ENCODE data around the gene DCPS. TPM values are rescaled to one million over a fixed set of nuclear protein-coding genes. Genes with fewer than 3 reads are reported as not detected.

Gene DCPS
- total and polyA plus RNA-seq, 5 donors, result 9.9 to 14.9 (median 10.4) TPM

- H3K9me3 ChIP-seq (ENCODE audit: control insufficient read depth, low read length), result no peaks in the 10 kb centered on the region
- DNase-seq (no peak), ATAC-seq (peak in 1 of 2 donors; percentile 10)
- no peaks in the 10 kb centered on the region for H3K27me3 ChIP-seq (ENCODE audit: control insufficient read depth, insufficient read depth)
- H3K4me1 ChIP-seq (ENCODE audit: control insufficient read depth, insufficient read depth, low read length), result peaks cover 4% of the 10 kb centered on the region
- H3K27ac ChIP-seq (ENCODE audit: low read length), result no peak overlapping the region
- intact Hi-C loops (cut with DNase I), result loop anchor here (5.0 to 10.0 kb wide), 5 partner anchors 103 to 171 kb away; no protein-coding TSS in a partner anchor
- WGBS, result 90% methylated on average over 14 of the region's 14 CpGs
- H3K4me3 ChIP-seq (ENCODE audit: low read length), result no peak overlapping the region
Measured at GRCh38 chr11:126311401-126312291, 7.8 kb downstream of the DCPS start.

DNA sequence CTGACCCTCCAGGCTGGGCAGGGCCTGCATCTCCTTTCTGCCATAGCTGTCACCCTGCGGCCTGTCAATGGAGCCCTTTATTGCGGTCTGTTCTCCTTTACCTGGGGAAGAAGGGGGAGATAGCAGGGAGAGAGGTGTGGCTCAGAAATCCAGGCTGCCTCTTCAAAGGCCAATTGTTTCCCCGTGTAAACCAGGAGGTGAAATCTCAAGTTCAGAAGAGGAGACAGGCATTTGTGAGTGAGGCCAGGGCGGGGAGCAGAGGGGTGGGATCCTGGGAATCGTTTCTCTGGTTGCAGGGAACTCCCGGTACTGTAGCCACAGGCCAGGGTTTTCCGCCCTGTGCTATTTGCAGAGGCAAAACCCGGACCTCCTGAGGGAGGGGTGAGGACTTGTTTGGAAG, 9.1 kb downstream of the DCPS start:
- no peaks in the 10 kb centered on the region for H3K27me3 ChIP-seq (ENCODE audit: control insufficient read depth, insufficient read depth)
- no peak for ATAC-seq
- intact Hi-C loops (cut with DNase I), result loop anchor here (5.0 to 10.0 kb wide), 5 partner anchors 102 to 169 kb away; no protein-coding TSS in a partner anchor
- no peak overlapping the region for H3K27ac ChIP-seq (ENCODE audit: low read length)
- 76% methylated on average over 8 of the region's 8 CpGs for WGBS
- H3K9me3 ChIP-seq (ENCODE audit: control insufficient read depth, low read length), result no peaks in the 10 kb centered on the region
- H3K4me3 ChIP-seq (ENCODE audit: low read length), result no peak overlapping the region
- H3K4me1 ChIP-seq (ENCODE audit: control insufficient read depth, insufficient read depth, low read length), result peaks cover 7% of the 10 kb centered on the region
- peak in 1 of 3 donors; percentile 41 for DNase-seq

DNA sequence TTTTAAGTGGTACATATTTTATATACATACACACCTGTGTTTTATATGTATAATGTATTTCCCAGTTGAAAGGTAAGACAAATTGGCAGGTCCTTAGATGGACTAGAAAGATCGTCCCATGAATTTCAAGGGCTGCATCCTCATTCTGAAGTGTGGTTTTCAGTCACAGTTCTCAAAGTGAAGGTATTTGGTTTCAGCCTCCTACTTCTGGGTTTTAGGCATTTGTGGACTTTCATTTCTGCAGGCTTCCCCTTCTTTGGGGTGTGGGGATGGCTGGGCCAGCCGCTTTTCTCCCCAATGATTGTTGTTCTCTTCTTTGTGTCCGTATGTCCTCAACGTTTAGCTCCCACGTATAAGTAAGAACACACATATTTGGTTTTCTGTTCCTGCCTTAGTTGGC, 10.0 kb downstream of the DCPS start:
- 92% methylated on average over 5 of the region's 5 CpGs for WGBS
- Histone ChIP-seq H3K4me1 (ENCODE audit: control insufficient read depth, insufficient read depth, low read length) (peaks cover 11% of the 10 kb centered on the region), H3K27me3 (ENCODE audit: control insufficient read depth, insufficient read depth) (no peaks in the 10 kb centered on the region), H3K4me3 (ENCODE audit: low read length) (no peak overlapping the region), H3K9me3 (ENCODE audit: control insufficient read depth, low read length) (no peaks in the 10 kb centered on the region), H3K27ac (ENCODE audit: low read length) (no peak overlapping the region)
- no peak for DNase-seq
- intact Hi-C loops (cut with DNase I), result loop anchor here (5.0 to 10.0 kb wide), 5 partner anchors 101 to 168 kb away; no protein-coding TSS in a partner anchor
- ATAC-seq, result no peak

DNA sequence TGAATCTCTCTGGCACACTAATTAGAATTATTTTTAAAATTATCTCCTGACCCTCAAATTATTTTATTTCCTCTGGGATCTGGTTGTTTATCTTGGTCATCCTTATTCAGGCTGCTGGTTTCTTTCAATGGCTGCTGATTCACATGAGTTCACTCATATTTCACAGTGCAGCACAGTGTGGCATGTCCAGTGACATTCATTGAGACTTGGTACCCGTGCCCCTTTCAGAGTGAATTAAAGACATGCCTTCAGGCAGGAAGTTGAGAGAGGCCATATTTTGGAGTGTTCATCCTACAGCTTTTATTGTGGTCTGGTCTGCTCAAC, 13.5 kb downstream of the DCPS start:
- intact Hi-C loops (cut with DNase I), result loop anchor here (5.0 to 10.0 kb wide), 5 partner anchors 35 to 107 kb away; partner anchors contain the start of gene ST3GAL4 (in 1 of the 4)
- DNase-seq (no peak), ATAC-seq (peak in 1 of 2 donors; percentile 1)
- 36% methylated on average over 1 of the region's 1 CpG for WGBS
- H3K4me3 ChIP-seq (ENCODE audit: low read length), result no peak overlapping the region
- peaks cover 13% of the 10 kb centered on the region for H3K4me1 ChIP-seq (ENCODE audit: control insufficient read depth, insufficient read depth, low read length)
- peak overlapping the region; percentile 87 for H3K27ac ChIP-seq (ENCODE audit: low read length)
- no peaks in the 10 kb centered on the region for H3K9me3 ChIP-seq (ENCODE audit: control insufficient read depth, low read length)
- H3K27me3 ChIP-seq (ENCODE audit: control insufficient read depth, insufficient read depth), result no peaks in the 10 kb centered on the region

DNA sequence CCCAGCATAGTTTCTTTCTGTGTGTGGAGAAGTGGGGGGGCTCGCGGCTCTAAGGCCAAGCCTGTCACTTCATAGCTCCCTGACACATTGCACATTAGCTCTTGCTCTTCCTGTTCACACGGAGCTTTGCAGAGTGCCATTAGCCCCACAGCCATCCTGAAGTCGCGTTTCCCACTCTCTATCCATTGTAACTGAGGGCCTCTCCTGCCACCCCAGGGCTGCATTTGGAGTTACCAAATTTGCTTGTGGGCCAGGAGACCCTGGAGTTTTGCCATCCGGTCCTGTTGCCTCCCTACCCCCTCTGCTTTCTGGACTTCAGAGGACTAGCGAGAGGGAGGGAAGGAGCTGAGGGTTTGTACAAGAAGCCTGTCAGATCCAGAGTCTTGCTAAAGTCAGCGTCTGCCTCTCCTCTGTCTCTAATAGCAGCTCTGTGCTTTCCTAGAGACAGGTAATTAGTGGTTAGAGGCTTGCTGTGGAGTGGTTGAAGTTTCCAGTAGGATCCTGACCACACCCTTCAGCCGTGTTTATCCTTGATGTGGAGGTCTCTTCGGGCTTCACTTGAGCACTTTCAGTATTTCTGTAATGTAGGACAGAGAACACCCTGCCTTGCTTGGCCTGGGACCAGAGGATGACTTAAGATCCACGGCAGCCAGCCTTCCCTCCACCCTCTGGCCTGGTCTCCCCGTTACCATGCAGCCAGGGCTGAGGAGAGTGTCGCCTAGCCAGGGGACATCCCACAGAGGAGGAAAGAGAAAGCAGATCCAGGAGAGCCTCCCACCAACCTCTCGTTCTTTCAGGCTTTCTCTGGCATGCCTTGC, 14.1 kb downstream of the DCPS start:
- no peaks in the 10 kb centered on the region for H3K27me3 ChIP-seq (ENCODE audit: control insufficient read depth, insufficient read depth)
- no peaks in the 10 kb centered on the region for H3K9me3 ChIP-seq (ENCODE audit: control insufficient read depth, low read length)
- DNase-seq, result peak; percentile 88 to 94 (median 91)
- H3K4me1 ChIP-seq (ENCODE audit: control insufficient read depth, insufficient read depth, low read length), result peaks cover 13% of the 10 kb centered on the region
- WGBS, result 25% methylated on average over 14 of the region's 14 CpGs
- H3K4me3 ChIP-seq (ENCODE audit: low read length), result no peak overlapping the region
- H3K27ac ChIP-seq (ENCODE audit: low read length), result peak overlapping the region; percentile 95
- intact Hi-C loops (cut with DNase I), result loop anchor here (5.0 to 10.0 kb wide), 5 partner anchors 34 to 107 kb away; partner anchors contain the start of gene ST3GAL4 (in 1 of the 4)
- peak; percentile 94 to 97 for ATAC-seq

DNA sequence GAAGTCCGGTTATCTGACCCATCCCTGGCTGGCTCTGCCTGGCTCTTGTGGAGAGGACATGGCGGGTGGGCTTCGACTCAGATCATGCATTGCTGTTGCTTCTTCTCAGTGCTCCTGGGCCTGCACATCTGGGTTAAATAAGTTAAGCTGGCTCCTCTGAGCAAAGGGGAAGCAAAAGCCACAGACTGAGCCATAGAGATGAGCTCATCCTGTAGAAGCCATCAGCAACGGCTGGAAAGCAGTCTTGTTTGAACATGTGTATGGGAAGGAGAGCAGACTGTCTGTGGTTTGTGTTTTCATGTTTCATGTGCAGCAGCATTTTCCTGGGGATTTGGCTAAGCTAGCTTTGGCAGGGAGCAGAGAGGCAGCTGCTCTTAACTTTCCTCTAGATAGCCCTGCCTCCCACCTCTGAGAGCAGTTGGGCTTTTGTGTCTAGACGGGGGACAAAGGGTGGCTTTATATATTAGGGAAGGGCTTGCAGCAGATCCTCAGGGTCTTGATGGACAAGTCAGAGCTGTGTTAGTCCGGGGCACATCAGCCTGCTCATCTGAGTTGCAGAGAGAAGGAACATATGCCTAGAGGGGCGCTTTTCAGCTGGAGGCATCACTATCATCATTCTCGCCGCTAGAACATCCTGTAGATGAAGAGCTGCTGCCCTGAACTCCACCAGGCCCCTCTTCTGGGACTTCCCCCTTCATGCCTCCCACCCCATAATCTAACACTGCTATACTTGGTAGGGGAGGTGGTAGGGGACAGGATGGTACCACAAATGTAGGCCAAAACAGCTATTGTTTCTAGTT, 14.9 kb downstream of the DCPS start:
- intact Hi-C loops (cut with DNase I), result loop anchor here (5.0 to 10.0 kb wide), 5 partner anchors 34 to 106 kb away; partner anchors contain the start of gene ST3GAL4 (in 1 of the 4)
- Histone ChIP-seq H3K4me3 (ENCODE audit: low read length) (no peak overlapping the region), H3K9me3 (ENCODE audit: control insufficient read depth, low read length) (no peaks in the 10 kb centered on the region), H3K27ac (ENCODE audit: low read length) (peak overlapping the region; percentile 95), H3K27me3 (ENCODE audit: control insufficient read depth, insufficient read depth) (no peaks in the 10 kb centered on the region), H3K4me1 (ENCODE audit: control insufficient read depth, insufficient read depth, low read length) (peaks cover 13% of the 10 kb centered on the region)
- ATAC-seq (peak; percentile 73 to 80), DNase-seq (peak in 2 of 3 donors; percentile 40 to 71)
- WGBS, result 35% methylated on average over 9 of the region's 9 CpGs

DNA sequence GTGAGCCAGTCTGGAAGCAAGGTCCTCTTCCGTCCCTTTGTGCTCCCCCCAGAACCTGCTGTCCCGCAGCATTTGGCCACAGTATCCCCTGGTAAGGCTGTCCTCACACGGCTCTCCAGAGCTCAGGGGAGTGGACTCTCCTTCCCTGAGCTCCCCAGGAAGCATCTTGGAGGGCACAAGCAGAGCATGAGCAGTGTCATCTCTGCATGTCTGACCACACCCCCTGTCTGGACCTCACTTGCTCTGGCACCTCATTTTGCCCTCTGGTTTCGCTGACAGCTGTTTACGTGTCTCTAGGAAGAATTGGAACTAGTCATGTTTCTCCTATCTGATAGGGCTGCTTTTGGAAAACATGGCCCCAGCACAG, 15.5 kb downstream of the DCPS start:
- intact Hi-C loops (cut with DNase I), result loop anchor here (5.0 to 10.0 kb wide), 5 partner anchors 33 to 105 kb away; partner anchors contain the start of gene ST3GAL4 (in 1 of the 4)
- DNase-seq (peak in 1 of 3 donors; percentile 24), ATAC-seq (peak; percentile 4 to 8)
- WGBS, result 56% methylated on average over 5 of the region's 5 CpGs
- Histone ChIP-seq H3K4me3 (ENCODE audit: low read length) (no peak overlapping the region), H3K9me3 (ENCODE audit: control insufficient read depth, low read length) (no peaks in the 10 kb centered on the region), H3K27me3 (ENCODE audit: control insufficient read depth, insufficient read depth) (no peaks in the 10 kb centered on the region), H3K27ac (ENCODE audit: low read length) (peak overlapping the region; percentile 95), H3K4me1 (ENCODE audit: control insufficient read depth, insufficient read depth, low read length) (peaks cover 13% of the 10 kb centered on the region)

DNA sequence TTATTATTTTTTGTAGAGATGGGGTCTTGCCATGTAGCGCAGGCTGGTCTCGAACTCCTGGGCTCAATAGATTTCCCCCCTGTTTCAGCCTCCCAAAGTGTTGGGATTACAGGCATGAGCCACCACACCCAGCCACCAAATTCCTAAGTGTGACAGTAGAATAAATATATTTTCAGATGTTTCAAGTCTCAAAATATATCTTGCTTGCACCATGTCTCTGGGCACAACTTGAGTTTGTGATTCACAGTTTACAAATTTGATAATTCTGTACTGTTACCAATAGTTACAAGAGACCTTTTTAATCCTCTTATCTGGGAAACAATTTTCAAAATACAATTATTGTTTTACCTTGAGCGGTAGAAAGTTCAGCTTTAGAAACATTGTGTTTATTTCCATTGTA, 19.1 kb downstream of the DCPS start:
- intact Hi-C loops (cut with DNase I), result no loop called here
- ATAC-seq (no peak), DNase-seq (no peak)
- no peak overlapping the region for H3K4me3 ChIP-seq (ENCODE audit: low read length)
- H3K9me3 ChIP-seq (ENCODE audit: control insufficient read depth, low read length), result no peaks in the 10 kb centered on the region
- H3K27me3 ChIP-seq (ENCODE audit: control insufficient read depth, insufficient read depth), result no peaks in the 10 kb centered on the region
- peaks cover 10% of the 10 kb centered on the region for H3K4me1 ChIP-seq (ENCODE audit: control insufficient read depth, insufficient read depth, low read length)
- H3K27ac ChIP-seq (ENCODE audit: low read length), result no peak overlapping the region
- over 99% methylated on average over 3 of the region's 3 CpGs for WGBS

DNA sequence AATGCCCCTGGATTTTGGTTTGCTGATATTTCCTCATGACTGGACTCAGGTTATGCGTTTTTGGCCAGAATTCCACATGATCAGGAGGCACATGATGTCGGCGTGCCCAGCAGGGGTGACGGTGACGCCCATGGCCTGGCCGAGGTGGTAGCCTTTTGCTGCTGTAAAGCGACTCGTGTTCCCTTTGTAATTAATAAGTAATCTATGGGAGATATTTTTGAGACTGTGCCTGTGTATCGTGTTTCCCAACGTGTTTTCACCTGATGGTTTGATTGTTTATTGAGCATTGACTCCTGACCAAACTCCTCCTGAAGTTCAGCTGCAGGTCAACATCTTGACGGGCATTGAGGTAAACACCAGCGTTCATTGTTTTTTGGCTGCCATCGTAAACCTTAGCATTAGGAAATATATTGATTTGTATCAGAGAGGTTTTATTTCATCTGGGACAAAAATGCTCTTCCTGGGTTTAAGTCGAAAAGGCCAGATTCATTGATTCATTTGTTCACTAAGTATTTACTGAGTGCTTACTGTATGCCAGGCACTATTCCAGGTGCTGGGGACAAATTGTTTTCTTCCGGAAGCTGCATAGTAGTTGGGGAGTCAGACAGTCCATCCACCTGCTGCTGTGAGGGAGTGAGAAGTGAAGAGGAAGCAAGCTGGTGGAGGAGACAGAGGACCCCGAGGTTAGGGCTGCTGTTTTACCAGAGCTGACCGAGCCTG, 23.6 kb downstream of the DCPS start:
- no peak overlapping the region for H3K27ac ChIP-seq (ENCODE audit: low read length)
- WGBS, result 93% methylated on average over 17 of the region's 17 CpGs
- H3K27me3 ChIP-seq (ENCODE audit: control insufficient read depth, insufficient read depth), result no peaks in the 10 kb centered on the region
- intact Hi-C loops (cut with DNase I), result no loop called here
- peaks cover 7% of the 10 kb centered on the region for H3K4me1 ChIP-seq (ENCODE audit: control insufficient read depth, insufficient read depth, low read length)
- H3K4me3 ChIP-seq (ENCODE audit: low read length), result no peak overlapping the region
- H3K9me3 ChIP-seq (ENCODE audit: control insufficient read depth, low read length), result no peaks in the 10 kb centered on the region
- DNase-seq (no peak), ATAC-seq (no peak)

- intact Hi-C loops (cut with DNase I), result no loop called here
- 86% methylated on average over 20 of the region's 20 CpGs for WGBS
- no peak for ATAC-seq
- Histone ChIP-seq H3K27me3 (ENCODE audit: control insufficient read depth, insufficient read depth) (no peaks in the 10 kb centered on the region), H3K4me3 (ENCODE audit: low read length) (no peak overlapping the region), H3K9me3 (ENCODE audit: control insufficient read depth, low read length) (no peaks in the 10 kb centered on the region), H3K4me1 (ENCODE audit: control insufficient read depth, insufficient read depth, low read length) (peaks cover 8% of the 10 kb centered on the region), H3K27ac (ENCODE audit: low read length) (no peak overlapping the region)
- no peak for DNase-seq
Measured at GRCh38 chr11:126328001-126328390, 24.1 kb downstream of the DCPS start.

Data from right cardiac atrium (tissue), 5 donors.